ENCODE results near the gene CRIP3.

- TF ChIP-seq POLR2A (IDR thresholded peaks at IDR 0.05) (no peak), POLR2AphosphoS5 (IDR thresholded peaks at IDR 0.05) (no peak), CTCF (IDR thresholded peaks at IDR 0.05 in 8 of 11, conservative IDR thresholded peaks at IDR 0.05 in 3 of 11) (no peak)
Observed at GRCh38 chr6:43277643-43278523, 30.7 kb downstream of the CRIP3 start.
